Activated CD4-positive, CD25-positive, alpha-beta regulatory T cell treated with anti-CD3 and anti-CD28 coated beads, Interleukin-2, amount 50 U/mL, for 72 hours (primary cell): ENCODE results near the gene BTNL8.

Source experiments
- DNase-seq: peaks from one replicate; pipeline ENCODE4 v3.0.0; 2021

Gene BTNL8

GRCh38 chr5:180974612-180975315 lies 75.8 kb downstream of the BTNL8 start:
- DNase-seq: no peak

DNA sequence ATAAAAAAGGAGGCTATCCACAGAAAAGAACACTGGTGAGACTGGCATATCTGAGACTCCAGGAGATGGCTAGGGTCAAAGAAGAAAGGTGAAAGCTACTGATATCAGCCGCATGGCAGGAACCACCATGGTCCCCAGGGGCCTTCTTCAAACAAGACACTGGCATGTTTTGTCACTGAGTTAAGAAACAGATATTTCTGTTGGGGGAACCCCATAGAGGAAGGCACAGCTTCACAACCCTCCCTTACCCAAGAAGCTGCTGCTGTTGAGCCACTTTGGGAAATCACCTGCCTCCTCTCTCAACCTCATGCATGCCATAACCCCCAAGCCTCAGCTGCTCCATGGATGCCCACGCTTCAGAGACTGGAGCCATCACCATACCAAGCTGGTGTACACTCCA lies 76.4 kb downstream of the BTNL8 start:
- DNase-seq: no peak

- no peak for DNase-seq
Observed at GRCh38 chr5:180976518-180976917, 77.6 kb downstream of the BTNL8 start.

- DNase-seq: no peak
Observed at GRCh38 chr5:180977852-180978251, 78.9 kb downstream of the BTNL8 start.

DNA sequence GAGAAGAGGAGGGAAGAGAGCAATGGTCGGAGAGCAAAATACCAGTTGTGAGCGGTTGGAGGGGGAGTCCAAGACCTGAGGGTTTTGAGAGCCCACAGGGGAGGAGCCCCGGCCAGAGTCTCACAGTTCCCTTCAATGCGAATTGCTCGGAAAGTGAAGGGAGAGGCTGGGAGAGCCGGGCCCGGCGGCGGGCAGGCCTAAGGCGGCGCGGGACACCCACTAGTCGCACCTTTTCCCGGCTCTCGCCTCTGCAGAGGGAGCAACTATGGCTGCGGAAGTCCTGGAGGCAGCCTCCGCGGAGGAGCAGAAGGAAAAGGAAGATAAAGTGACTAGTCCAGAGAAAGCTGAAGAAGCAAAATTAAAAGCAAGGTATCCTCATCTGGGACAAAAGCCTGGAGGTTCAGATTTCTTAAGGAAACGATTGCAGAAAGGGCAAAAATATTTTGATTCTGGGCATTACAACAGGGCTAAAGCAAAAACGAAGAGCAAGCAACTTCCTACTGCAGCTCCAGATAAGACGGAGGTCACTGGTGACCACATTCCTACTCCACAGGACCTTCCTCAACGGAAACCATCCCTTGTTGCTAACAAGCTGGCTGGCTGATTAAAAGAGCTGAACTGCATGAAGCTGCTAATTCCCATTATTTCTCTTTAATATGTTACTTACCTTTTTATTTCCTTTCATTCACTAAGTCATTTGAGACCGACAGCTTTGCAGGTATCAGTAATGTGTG lies 83.2 kb downstream of the BTNL8 start:
- no peak for DNase-seq

GRCh38 chr5:180988016-180988415 lies 89.1 kb downstream of the BTNL8 start:
- DNase-seq: no peak

- no peak for DNase-seq
Observed at GRCh38 chr5:180988592-180988991, 89.6 kb downstream of the BTNL8 start, which contains the start of gene BTNL3. BTNL3 (plus strand) TSS chr5:180988846; CDS start chr5:180989029, 183 bp downstream.

DNA sequence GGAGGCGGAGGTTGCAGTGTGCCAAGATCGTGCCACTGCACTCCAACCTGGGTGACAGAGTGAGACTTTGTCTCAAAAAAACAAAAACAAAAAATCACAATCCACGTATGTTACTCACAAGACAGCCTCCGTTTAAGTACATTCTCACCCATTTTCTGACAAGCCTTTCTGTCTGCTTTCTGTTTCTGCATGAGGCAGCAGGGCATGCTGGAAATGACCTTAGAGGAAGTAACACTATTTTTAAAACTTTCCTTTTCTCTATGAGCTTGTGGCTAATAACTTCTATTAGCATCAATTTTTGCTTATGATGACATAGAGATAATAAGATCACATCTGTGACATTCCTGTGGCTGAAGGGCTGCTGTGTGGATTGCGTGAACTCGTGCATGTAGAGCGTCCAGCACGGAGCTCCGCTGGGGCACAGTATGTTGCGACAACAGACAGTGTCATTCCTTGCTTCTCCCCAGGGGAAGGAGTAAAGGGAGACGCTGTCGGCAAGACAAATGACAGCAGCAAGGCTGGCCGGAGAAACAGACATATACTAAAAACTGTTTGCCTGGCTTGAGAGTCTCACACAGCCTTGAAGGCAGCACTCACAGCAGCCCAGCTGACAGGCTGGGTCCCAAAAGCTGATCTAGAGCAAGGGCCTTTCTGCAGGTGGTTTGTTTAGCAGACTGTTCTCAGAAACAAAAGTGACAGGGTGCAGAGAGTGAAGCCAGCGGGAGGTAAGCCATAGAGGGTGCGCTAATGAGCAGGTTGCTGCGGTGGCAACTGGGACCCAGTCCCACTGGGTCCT lies 91.3 kb downstream of the BTNL8 start:
- no peak for DNase-seq

- no peak for DNase-seq
Observed at GRCh38 chr5:180990882-180991242, 91.9 kb downstream of the BTNL8 start.
